ENCODE data around the gene TJP1.

DNA sequence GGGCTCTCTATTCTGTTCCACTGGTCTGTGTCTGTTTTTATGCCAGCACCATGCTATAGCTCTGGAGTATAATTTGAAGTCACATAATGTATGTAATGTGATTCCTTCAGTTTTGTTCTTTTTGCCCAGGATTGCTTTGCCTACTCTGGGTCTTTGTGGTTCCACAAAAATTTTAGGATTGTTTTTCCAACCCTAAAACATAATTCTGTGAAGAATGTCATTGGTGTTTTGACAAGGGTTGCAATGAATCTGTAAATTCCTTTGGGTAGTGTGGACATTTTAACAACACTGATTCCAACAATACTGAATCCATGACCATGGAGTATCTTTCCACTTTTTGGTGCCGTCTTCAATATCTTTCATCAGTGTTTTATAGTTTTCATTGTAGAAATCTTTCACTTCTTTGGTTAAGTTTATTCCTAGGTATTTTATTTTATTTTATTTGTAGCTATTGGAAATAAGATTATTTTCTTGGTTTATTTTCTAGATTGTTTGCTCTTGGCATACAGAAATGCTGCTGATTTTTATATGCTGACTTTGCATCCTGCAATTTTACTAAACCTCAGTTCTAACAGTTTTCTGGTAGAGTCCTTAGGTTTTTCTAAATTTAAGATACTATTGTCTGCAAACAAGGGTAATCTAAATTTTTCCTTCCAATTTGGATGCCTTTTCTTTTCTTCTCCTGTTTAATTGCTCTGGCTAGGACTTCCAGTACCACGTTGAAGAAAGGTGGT, 29.7 kb downstream of the TJP1 start:
- no peak for TF ChIP-seq TAF1 (IDR thresholded peaks at IDR 0.05; ENCODE audit: borderline replicate concordance, insufficient read depth, low read length)
- TF ChIP-seq, protein P1, sequence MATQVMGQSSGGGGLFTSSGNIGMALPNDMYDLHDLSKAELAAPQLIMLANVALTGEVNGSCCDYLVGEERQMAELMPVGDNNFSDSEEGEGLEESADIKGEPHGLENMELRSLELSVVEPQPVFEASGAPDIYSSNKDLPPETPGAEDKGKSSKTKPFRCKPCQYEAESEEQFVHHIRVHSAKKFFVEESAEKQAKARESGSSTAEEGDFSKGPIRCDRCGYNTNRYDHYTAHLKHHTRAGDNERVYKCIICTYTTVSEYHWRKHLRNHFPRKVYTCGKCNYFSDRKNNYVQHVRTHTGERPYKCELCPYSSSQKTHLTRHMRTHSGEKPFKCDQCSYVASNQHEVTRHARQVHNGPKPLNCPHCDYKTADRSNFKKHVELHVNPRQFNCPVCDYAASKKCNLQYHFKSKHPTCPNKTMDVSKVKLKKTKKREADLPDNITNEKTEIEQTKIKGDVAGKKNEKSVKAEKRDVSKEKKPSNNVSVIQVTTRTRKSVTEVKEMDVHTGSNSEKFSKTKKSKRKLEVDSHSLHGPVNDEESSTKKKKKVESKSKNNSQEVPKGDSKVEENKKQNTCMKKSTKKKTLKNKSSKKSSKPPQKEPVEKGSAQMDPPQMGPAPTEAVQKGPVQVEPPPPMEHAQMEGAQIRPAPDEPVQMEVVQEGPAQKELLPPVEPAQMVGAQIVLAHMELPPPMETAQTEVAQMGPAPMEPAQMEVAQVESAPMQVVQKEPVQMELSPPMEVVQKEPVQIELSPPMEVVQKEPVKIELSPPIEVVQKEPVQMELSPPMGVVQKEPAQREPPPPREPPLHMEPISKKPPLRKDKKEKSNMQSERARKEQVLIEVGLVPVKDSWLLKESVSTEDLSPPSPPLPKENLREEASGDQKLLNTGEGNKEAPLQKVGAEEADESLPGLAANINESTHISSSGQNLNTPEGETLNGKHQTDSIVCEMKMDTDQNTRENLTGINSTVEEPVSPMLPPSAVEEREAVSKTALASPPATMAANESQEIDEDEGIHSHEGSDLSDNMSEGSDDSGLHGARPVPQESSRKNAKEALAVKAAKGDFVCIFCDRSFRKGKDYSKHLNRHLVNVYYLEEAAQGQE (IDR thresholded peaks at IDR 0.05; ENCODE audit: insufficient read depth in 1 of 2, low read depth in 2 of 2, low read length in 2 of 2) = no peak

All from PFSK-1 (cell line).